WI38 (cell line): Measurements from ENCODE around the gene MYO7A.

ENCODE experiments used
- H3K4me3 ChIP-seq: 2 replicates; pipeline ENCODE4 v1.5.1; 2011; ENCODE audit warnings: low read depth, mild to moderate bottlenecking, control low read depth, low read length
- CTCF ChIP-seq: IDR thresholded peaks from 2 replicates; pipeline ENCODE4 v1.5.1; 2012; ENCODE audit warnings: low read depth, mild to moderate bottlenecking, control low read depth, low read length

The MYO7A gene

GRCh38 chr11:77193167-77193566, 65.1 kb downstream of the MYO7A start:
- TF ChIP-seq CTCF = no peak
- no peak overlapping the region for H3K4me3 ChIP-seq

- no peak for TF ChIP-seq CTCF
- H3K4me3 ChIP-seq = no peak overlapping the region
Observed at GRCh38 chr11:77193911-77194830, 66.1 kb downstream of the MYO7A start.

- no peak overlapping the region for H3K4me3 ChIP-seq
- TF ChIP-seq CTCF = no peak
Observed at GRCh38 chr11:77195071-77195755, 67.2 kb downstream of the MYO7A start.

- no peak for TF ChIP-seq CTCF
Observed at GRCh38 chr11:77196961-77197360, 68.9 kb downstream of the MYO7A start.

GRCh38 chr11:77197626-77198320, 69.7 kb downstream of the MYO7A start:
- no peak overlapping the region for H3K4me3 ChIP-seq
- TF ChIP-seq CTCF = no peak

More at GRCh38 chr11:77196961-77197360, 68.9 kb downstream of the MYO7A start:
- no peak overlapping the region for H3K4me3 ChIP-seq

GRCh38 chr11:77198440-77198849, 70.4 kb downstream of the MYO7A start:
- no peak overlapping the region for H3K4me3 ChIP-seq
- no peak for TF ChIP-seq CTCF
